ENCODE results near the gene TTC39B.
A peak's percentile ranks its signal among the peaks of the same experiment; 100 is the strongest.

TTC39B gene

DNA sequence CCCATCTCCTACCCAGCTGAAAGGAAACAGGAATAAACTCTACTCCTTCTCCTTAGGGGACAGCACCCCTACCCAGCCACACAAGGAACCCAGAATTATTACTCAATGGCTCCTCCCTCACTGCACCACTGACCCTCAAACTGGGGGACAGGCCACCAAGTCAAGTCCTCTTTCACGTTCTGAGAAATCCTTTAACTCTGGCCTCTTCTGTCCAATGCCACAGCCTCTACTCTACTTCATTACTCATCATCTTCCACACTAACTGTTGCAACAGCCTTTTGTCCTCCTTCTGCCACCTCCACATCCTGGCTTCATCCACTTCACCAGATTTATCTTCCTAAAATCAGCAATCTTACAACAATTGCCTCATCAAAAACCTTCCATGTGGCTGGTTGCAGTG, 6.8 kb downstream of the TTC39B start:
- no peak for DNase-seq

DNA sequence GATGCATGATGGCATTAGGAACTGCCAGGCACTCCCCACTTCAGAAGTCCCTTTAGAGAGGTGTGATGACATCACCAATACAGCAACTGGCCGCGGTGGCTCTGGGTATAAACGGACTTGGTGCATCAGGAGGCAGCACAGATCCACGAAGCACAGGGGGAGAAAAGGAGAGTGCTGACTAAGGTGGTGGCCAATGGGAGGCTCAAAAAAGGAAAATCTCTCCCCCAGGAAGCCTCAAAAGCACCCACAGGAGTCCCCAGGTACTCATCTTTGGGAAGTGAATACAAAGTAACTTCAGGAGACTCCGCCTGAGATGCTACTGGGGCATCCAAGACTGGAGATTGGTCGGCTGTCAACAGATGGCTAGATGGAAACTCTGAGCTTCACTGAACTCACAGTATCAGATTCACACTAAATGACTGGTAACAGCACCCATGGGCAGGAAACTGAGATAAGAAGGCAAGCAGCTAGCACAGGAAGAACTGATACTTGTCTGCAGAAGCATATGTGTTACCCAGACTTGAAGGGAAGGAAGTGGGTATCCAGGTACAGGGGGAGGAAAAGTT, 7.6 kb downstream of the TTC39B start:
- no peak for DNase-seq

DNA sequence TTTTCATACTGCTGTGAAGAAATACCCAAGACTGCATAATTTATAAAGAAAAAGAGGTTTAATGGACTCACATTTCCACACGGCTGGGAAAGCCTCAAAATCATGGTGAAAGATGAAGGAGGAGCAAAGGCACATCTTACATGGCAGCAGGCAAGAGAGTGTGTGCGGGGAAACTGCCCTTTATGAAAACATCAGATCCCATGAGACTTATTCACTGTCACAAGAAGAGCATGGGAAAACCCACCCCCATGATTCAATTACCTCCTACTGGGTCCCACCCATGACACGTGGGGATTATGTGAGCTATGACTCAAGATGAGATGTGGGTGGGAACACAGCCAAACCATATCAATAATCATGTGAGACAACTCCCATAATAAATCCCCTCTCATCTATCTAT, 8.7 kb downstream of the TTC39B start:
- no peak for DNase-seq

DNA sequence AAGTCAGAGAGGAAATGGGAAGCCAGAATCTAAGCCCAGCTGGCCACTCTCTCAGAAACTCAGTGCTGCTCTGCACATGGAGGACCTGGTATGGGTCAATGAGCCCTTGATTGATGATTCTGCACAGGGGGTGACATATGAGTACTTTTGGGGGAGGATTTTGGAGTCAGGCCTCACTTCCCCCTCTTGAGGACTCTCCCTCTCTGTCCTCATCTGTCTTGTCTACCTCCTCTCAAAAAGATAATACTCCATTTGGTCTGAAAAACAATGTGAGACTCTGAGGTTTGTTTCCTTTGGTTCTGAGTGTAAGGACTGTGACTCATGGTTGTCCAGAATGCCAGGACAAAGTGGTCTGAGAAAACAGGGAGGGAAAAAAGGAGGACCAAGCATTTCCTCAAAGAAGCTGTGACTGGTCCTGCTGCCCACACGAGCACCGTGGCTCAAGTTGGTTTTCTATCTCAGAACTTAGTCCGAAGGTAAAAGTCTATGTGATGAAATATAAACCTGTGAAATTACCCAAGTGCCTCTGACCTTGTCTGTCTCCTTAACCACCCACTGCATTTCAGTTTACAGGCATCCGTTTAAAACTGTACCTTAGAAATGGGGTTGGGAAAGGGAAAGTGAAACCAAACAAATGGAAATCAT, 11.1 kb downstream of the TTC39B start:
- DNase-seq: no peak

DNA sequence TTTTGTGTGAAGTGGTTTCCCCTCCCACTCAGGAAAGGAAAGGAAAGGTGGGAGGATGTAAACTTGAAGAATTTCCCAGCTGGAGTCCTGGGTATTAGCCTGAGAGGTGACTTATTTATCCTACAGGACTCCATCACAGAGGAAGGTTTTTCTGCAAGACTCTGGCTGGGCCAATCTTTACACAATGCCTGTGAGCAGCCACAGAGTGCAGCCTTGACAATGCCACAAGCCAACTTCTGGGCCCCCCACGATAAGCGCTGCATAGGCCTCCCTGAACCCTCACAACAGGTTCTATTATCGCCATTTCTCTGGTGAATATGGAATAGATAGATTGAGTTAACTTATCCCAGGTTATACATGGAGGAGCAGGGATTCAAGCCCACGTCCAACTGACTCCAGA, 12.4 kb downstream of the TTC39B start:
- no peak for DNase-seq

- no peak for DNase-seq
Observed at GRCh38 chr9:15293804-15294316, 13.2 kb downstream of the TTC39B start.

DNA sequence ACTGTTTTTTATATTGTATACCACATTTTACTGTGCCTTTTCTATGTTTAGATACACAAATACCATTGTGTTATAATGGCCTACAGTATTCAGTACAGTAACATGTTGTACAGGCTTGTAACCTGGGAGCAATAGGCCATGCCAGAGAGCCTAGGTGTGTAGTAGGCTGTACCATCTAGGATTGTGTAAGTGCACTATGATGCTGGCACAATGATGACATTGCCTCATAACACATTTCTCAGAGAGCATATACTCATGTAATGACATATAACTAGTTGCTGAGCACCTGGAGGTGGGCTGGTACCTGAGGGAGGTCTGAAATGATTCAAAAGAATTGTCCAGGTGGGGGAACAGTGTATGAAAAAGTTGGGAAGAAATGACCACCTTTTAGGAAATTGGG, 13.9 kb downstream of the TTC39B start:
- no peak for DNase-seq

GRCh38 chr9:15289603-15290002, 17.4 kb downstream of the TTC39B start:
- DNase-seq: no peak

DNA sequence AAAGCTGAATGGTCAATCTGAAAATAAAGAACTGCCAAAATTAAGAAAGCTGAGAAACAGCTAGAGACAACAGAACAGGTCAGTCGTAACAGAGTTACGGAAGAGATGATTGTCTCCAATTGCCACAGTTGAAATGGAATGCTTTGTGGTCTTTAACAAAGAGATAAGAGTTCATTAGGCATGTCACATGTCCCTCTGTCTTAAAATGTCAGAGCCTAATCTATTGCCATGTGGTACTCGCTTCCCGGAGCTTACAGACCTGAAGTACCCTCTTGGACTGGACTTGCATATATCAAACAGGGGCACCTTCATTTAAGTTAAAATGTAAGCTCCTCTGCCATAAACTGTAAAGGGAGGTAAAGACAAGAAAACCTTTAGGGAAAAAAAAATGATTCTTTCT, 19.7 kb downstream of the TTC39B start:
- DNase-seq: no peak

GRCh38 chr9:15286161-15286821, 20.7 kb downstream of the TTC39B start:
- no peak for DNase-seq

DNA sequence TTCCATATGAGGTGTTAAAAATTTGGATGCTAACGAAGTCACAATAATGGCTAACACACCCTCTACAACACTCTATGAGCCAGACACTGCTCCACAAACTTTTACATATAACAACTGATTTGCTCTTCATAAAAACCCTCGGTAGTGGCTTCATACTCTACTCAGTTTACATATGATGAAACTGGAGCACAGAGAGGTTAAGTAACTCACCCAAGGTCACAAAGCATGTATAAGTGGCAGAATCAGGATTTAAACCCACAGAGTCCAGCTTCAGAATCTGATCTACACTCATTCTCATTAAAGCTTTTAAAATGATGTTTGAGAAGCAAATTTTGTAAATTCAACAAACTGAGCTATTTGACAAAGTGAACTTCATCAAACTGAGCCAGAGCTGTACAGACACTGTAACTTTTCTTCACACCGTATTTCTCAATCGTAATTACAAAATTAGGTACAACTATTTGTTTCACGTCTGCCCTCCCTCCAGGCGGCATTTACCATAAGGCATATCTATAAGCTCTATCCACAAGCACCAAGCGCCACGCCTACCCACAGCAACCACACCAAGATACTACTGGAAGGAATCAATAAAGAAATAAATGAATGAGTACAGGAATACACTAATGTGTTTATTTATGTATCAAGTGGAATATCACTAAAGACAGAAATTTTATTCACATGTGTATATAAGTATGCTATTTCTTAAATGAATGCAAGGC, 24.3 kb downstream of the TTC39B start:
- no peak for DNase-seq

GRCh38 chr9:15280647-15281046, 26.4 kb downstream of the TTC39B start:
- DNase-seq: no peak

- DNase-seq: no peak
Observed at GRCh38 chr9:15278839-15279238, 28.2 kb downstream of the TTC39B start.

DNA sequence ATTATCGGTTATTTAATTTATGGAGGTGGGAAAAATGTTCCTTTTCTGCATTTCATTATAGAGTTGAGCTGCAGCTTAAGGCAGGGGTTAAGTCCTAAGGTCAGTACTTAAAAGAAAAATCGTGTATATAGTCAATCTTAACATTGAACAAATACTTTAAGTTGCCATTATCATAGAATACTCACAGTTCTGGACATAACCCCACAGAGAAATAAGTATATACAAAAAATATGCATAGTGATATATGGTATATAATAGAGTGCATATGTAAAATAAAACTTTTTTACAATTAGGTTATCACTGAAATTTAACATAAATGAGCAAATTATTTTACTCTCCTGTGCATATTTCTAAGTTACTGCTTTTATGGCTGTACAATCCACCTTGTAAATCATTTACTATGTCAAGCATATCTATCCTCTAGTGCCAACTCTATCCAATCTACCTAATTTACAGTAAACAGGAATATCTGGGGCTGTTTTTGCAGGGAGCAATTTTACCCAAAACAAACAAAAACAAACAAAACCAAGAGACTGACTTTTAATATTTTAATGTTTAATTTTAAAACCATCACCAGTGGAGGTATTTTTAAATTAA, 28.8 kb downstream of the TTC39B start:
- no peak for DNase-seq

DNA sequence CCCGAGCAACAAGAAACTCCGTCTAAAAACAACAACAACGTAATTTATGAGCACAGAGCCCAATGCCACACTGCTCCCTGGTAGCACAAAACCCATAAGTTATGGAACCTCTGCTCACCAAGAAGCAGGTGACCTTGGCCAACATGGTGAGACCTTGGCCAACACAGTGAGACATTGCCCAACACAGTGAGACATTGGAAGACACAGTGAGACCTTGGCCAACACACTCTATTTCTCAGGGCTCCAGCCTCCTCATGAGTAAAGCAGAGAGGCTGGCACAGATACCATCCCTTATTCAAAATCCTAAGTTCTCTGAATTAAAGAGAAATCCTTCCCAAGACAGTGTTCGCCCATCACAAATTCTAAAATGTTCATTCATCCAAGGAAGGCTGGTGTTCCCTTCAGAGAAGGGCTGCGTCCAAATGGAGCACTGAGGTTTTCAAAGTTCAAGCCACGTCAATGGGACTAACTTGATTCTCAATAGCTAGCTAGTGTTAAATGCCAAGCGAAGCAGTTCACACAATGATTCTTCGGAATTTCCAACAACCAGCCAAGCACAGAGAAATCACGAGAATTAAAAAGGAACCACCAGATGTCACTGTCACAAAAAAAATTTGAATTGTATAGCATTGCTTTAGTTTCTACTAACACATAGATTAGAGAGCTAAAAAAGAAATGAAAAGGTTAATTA, 29.5 kb downstream of the TTC39B start:
- peak; percentile 6 for DNase-seq

DNA sequence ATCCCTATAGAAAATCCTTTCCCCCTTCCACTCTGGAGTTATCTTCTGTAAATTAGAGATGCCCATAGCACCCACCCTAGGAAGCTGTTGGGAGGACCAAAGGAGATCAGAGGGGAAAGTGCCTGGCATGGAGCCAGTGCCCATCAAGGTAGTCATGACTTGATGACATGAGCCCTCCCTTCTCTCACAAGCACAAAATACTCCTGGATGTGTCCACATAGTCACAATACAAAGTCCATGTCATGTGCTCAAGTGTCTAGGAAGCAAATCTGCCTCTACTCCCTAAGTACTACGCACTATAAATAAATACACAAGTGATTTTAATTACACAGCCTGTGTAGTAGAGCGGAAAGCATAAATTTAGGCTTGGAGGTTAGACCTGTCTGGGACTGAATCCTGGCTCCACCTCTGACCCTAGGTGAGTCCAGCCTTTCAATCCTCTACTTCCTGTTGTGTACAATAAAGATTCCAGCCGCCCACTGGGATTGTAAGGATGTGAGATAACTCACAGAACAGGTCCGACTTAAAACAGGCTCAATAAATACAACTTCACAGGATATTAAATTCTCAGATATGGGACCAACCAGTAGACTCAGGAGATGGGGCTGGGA, 30.6 kb downstream of the TTC39B start:
- DNase-seq: peak; percentile 54

DNA sequence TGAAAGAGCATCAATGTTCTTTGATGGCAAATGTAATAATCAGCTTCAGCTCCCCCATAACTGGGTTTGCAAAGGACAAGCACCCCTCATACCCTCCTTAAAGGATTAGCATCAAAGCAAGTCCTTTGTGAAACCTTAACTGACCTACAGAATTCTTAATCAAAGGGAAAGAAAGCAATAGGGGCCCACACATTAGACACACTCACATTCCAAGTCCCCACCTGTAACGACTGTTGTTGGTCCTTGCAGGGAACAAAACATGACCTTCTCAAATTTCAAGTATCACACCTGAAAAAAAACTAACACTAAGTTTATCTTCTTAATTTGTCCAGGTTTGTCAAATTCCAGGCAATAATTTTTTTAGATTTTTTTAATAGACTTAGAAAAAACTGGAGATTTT, 32.6 kb downstream of the TTC39B start:
- DNase-seq: no peak

DNA sequence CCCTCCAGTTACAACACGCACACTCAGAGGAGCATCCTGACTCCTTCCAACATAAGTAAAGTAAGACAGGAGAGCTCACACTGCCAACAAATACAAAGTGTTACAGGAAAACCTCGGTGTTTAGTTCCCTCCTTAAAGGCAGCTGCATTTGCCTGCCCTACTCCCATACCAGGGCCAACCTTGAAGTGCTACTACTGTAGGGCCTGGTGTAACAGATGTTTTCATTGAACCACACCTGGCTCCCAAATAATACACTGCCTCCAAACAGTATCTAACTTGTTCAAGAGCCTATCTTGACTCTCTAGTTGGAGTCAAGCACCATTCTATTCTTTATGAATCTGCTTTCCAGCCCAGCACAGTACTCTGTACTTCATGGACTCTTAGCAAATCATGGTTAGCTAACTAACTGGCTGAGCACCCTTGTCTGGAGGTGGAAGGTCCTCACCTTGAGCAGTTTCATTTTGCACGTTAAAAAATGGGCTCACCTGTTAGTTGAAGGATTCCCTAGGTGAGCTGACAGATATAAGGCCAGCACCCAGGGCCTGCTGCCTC, 34.6 kb downstream of the TTC39B start:
- DNase-seq: peak; percentile 56

- no peak for DNase-seq
Observed at GRCh38 chr9:15271403-15271802, 35.6 kb downstream of the TTC39B start.

DNA sequence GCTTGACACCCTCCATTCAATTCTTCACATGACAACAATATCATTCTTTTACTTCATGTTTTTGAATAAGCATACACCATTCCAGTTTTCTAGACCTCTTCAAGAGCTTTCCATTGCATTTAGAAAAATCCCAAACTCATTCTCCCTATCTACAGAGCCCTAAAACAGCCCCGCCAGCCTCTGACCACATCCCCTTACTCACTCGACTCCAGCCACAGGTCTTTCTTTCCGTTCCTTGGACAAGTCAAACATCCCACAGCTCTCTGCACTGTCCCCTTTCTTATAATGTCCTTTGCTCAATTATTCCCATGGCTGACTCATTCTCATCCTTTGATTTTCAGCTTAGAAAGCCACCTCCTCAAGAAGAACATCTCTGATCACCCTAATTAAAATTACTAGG, 38.2 kb downstream of the TTC39B start:
- DNase-seq: no peak

DNA sequence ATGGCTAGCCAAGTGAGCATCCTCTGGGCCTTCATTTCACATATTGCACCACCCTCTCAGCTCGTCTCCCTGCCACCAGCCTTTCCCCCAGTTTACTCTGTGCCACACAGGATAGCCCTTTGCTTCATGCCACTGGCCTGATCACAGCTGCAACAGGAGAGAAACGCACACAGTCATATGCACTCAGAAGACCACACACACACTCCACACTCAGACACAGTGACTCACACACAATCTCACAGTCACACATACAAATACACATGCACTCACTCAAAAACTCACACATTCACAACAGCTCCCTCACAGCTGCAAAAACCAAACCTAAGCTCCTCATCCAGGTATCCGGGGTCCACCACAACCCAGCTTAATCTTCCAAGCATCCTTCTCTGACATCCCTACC, 38.7 kb downstream of the TTC39B start:
- no peak for DNase-seq

GRCh38 chr9:15264918-15265317, 42.1 kb downstream of the TTC39B start:
- DNase-seq: no peak
